GM23338 (cell line): ENCODE data around the gene ESR2. TPM values are rescaled to one million over a fixed set of nuclear protein-coding genes. Genes with fewer than 3 reads are reported as not detected.

Experiments used
- ATAC-seq: fragments of 200-7000 bp; cut with Tn5 transposase; 3 replicates; pipeline ENCODE4 v1.9.1; 2020
- DNase-seq: peaks from one replicate; pipeline ENCODE4 v3.0.0-alpha.2; 2015; ENCODE audit warnings: low spot score
- H2AFZ ChIP-seq: fragments of 200-600 bp; sonication (generic); 2 replicates; pipeline ENCODE4 v1.8.0; 2016; ENCODE audit warnings: antibody characterized with exemption, mild to moderate bottlenecking, moderate library complexity
- H3F3A ChIP-seq: fragments of 200-600 bp; sonication (generic); replicated peaks from 2 replicates; pipeline ENCODE4 v1.8.0; 2017; ENCODE audit warnings: antibody characterized with exemption, mixed run types, low read depth
- H3K27ac ChIP-seq: fragments of 200-600 bp; sonication (generic); 2 replicates; pipeline ENCODE4 v1.6.1; 2016; ENCODE audit warnings: low read depth
- H3K27me3 ChIP-seq: fragments of 200-600 bp; sonication (generic); 2 replicates; pipeline ENCODE4 v1.8.0; 2016; ENCODE audit warnings: mild to moderate bottlenecking, mixed run types, moderate library complexity; ENCODE audit not compliant: insufficient read depth
- H3K36me3 ChIP-seq: fragments of 200-600 bp; sonication (generic); 2 replicates; pipeline ENCODE4 v1.8.0; 2016; ENCODE audit warnings: mild to moderate bottlenecking; ENCODE audit not compliant: insufficient read depth
- H3K4me1 ChIP-seq: fragments of 200-600 bp; sonication (generic); 2 replicates; pipeline ENCODE4 v1.8.0; 2016; ENCODE audit warnings: mild to moderate bottlenecking, moderate library complexity; ENCODE audit not compliant: insufficient read depth
- H3K4me2 ChIP-seq: fragments of 200-600 bp; sonication (generic); 2 replicates; pipeline ENCODE4 v1.7.1; 2017; ENCODE audit warnings: mixed run types
- H3K4me3 ChIP-seq: fragments of 200-600 bp; sonication (generic); 2 replicates; pipeline ENCODE4 v1.6.1; 2016; ENCODE audit warnings: mixed run types
- H3K79me2 ChIP-seq: fragments of 200-600 bp; sonication (generic); replicated peaks from 2 replicates; pipeline ENCODE4 v1.8.0; 2017; ENCODE audit warnings: mild to moderate bottlenecking; ENCODE audit not compliant: insufficient read depth
- H3K9me2 ChIP-seq: fragments of 200-600 bp; sonication (generic); 2 replicates; pipeline ENCODE4 v1.8.0; 2017; ENCODE audit not compliant: insufficient read depth
- H4K20me1 ChIP-seq: fragments of 200-600 bp; sonication (generic); replicated peaks from 2 replicates; pipeline ENCODE4 v1.8.0; 2017; ENCODE audit warnings: mild to moderate bottlenecking; ENCODE audit not compliant: insufficient read depth
- H3K27ac Mint-ChIP-seq: 2 replicates; pipeline ENCODE4 v1.8.0; 2020; ENCODE audit warnings: inconsistent platforms, mild to moderate bottlenecking, moderate library complexity, mixed read lengths
- H3K27me3 Mint-ChIP-seq: 3 replicates; pipeline ENCODE4 v1.8.0; 2022; ENCODE audit warnings: low read depth, mild to moderate bottlenecking, moderate library complexity, mixed read lengths, inconsistent platforms; ENCODE audit not compliant: insufficient read depth, poor library complexity
- H3K36me3 Mint-ChIP-seq: 3 replicates; pipeline ENCODE4 v1.8.0; 2021; ENCODE audit warnings: low read depth, mild to moderate bottlenecking, inconsistent platforms, moderate library complexity, mixed read lengths
- H3K4me1 Mint-ChIP-seq: 3 replicates; pipeline ENCODE4 v1.8.0; 2020; ENCODE audit warnings: mild to moderate bottlenecking, inconsistent platforms, mixed read lengths
- H3K4me3 Mint-ChIP-seq: 3 replicates; pipeline ENCODE4 v1.8.0; 2021; ENCODE audit warnings: moderate library complexity, mild to moderate bottlenecking, inconsistent platforms, mixed read lengths
- H3K9me3 Mint-ChIP-seq: 3 replicates; pipeline ENCODE4 v1.8.0; 2020; ENCODE audit warnings: moderate library complexity, mild to moderate bottlenecking, inconsistent platforms, mixed read lengths
- ETS1 ChIP-seq: IDR thresholded peaks from 2 replicates; pipeline ENCODE4 v1.6.1; 2016; ENCODE audit warnings: antibody characterized with exemption
- EZH2phosphoT487 ChIP-seq: fragments of 200-600 bp; sonication (generic); IDR thresholded peaks from one replicate; pipeline ENCODE4 v1.8.1; 2018; ENCODE audit warnings: antibody characterized with exemption; ENCODE audit not compliant: unreplicated experiment
- POLR2AphosphoS5 ChIP-seq: IDR thresholded peaks from 2 replicates; pipeline ENCODE4 v1.6.1; 2016; ENCODE audit warnings: antibody characterized with exemption, low read depth
- REST ChIP-seq: IDR thresholded peaks from one replicate; pipeline ENCODE4 v1.6.1; 2018; ENCODE audit warnings: antibody characterized with exemption; ENCODE audit not compliant: unreplicated experiment
- ZNF462 ChIP-seq: fragments of 250-450 bp; sonication (Bioruptor Pico); IDR thresholded peaks from 2 replicates; pipeline ENCODE4 v1.5.0; 2020; ENCODE audit warnings: mild to moderate bottlenecking, moderate library complexity
- polyA plus RNA-seq: library from polyadenylated mRNA; unstranded; fragments of >200 nt; fragmentation: Nextera tagmentation; extraction: Ambion mirVana; gene quantifications from 2 replicates; pipeline ENCODE4 v1.2.1, GENCODE V29; 2016
- total RNA-seq: library from RNA; depleted of rRNA; stranded (reverse); fragments of >200 nt; shearing (Covaris generic); gene quantifications from 2 replicates; pipeline ENCODE4 v1.2.3, GENCODE V29; 2014

Gene ESR2
- total and polyA plus RNA-seq, 2 experiments from 2014 or later: 0.58 to 0.59 TPM

- H3K27me3 ChIP-seq: no peaks in the 10 kb centered on the region
- Mint-ChIP-seq H3K4me3 (no peak overlapping the region; the same call in 2 of the 3 replicates), H3K36me3 (peaks cover 44% of the 10 kb centered on the region), H3K27ac (no peak overlapping the region), H3K9me3 (no peaks in the 10 kb centered on the region), H3K4me1 (peaks cover 70% of the 10 kb centered on the region), H3K27me3 (peaks cover 6% of the 10 kb centered on the region)
- H3K27ac ChIP-seq: no peak overlapping the region
- ATAC-seq: no peak
- peaks cover 38% of the 10 kb centered on the region for H3K4me1 ChIP-seq
- H3F3A ChIP-seq: peaks cover 6% of the 10 kb centered on the region; the same call in 1 of the 2 replicates
- TF ChIP-seq ZNF462 (CRISPR knock-in tag): no peak
- no peak for TF ChIP-seq EZH2phosphoT487
- no peak for TF ChIP-seq POLR2AphosphoS5
- TF ChIP-seq REST: no peak
- no peak for TF ChIP-seq ETS1
- peaks cover 16% of the 10 kb centered on the region for H3K79me2 ChIP-seq
- DNase-seq: no peak
- H3K36me3 ChIP-seq: peaks cover 3% of the 10 kb centered on the region; the same call in 1 of the 2 replicates
- H4K20me1 ChIP-seq: no peaks in the 10 kb centered on the region; the same call in 1 of the 2 replicates
- no peak overlapping the region for H2AFZ ChIP-seq
- no peak overlapping the region for H3K4me3 ChIP-seq
- no peaks in the 10 kb centered on the region for H3K9me2 ChIP-seq
- no peak overlapping the region for H3K4me2 ChIP-seq
Measured at GRCh38 chr14:64190974-64191502, 103.1 kb downstream of the ESR2 start.
